K562 (cell line): ENCODE data around the gene TSPAN1. TPM values are rescaled to one million over a fixed set of nuclear protein-coding genes. Genes with fewer than 3 reads are reported as not detected.
A peak's percentile ranks its signal among the peaks of the same experiment; 100 is the strongest.

Source experiments
- EHMT2 ChIP-seq: fragments of 450-650 bp; IDR thresholded peaks from 2 replicates; pipeline ENCODE4 v1.6.1; 2018; ENCODE audit warnings: antibody characterized with exemption
- ELF4 ChIP-seq: fragments of 450-650 bp; formaldehyde crosslinking; IDR thresholded peaks from 2 replicates; pipeline ENCODE4 v1.4.0; 2022; ENCODE audit warnings: missing genetic modification characterization
- ERF ChIP-seq: fragments of 450-650 bp; formaldehyde crosslinking; IDR thresholded peaks from 2 replicates; pipeline ENCODE4 v1.4.0; 2020; ENCODE audit warnings: mild to moderate bottlenecking, mixed read lengths
- HDAC8 ChIP-seq: fragments of 450-650 bp; IDR thresholded peaks from 2 replicates; pipeline ENCODE4 v1.6.1; 2016; ENCODE audit warnings: mild to moderate bottlenecking, missing genetic modification characterization, moderate library complexity, missing compliant biosample characterization
- HIVEP1 ChIP-seq: fragments of 250-450 bp; sonication (Bioruptor Pico); IDR thresholded peaks from 2 replicates; pipeline ENCODE4 v1.4.0; 2020; ENCODE audit warnings: mild to moderate bottlenecking
- HMGN3 ChIP-seq: IDR thresholded peaks from 2 replicates; pipeline ENCODE4 v1.6.1; 2011; ENCODE audit warnings: borderline replicate concordance, low read depth, mild to moderate bottlenecking, mixed read lengths, low read length; ENCODE audit not compliant: insufficient read length; ENCODE audit errors: extremely low read depth
- KDM1A ChIP-seq, 2 experiments: fragments of 450-650 bp; IDR thresholded peaks; 2 replicates each; pipeline ENCODE4 v1.6.1; 2016; ENCODE audit warnings: mild to moderate bottlenecking in 2 of 2
- MCM5 ChIP-seq: fragments of 450-650 bp; IDR thresholded peaks from 2 replicates; pipeline ENCODE4 v1.6.1; 2016; ENCODE audit warnings: low read depth
- MEIS2 ChIP-seq: fragments of 450-650 bp; IDR thresholded peaks from 2 replicates; pipeline ENCODE4 v1.6.1; 2014; ENCODE audit warnings: mild to moderate bottlenecking; ENCODE audit not compliant: partially characterized antibody
- MLLT1 ChIP-seq, 2 experiments: fragments of 450-650 bp; IDR thresholded peaks; 2 replicates each; pipeline ENCODE4 v1.6.1; 2016
- MTA2 ChIP-seq: fragments of 450-650 bp; IDR thresholded peaks from 2 replicates; pipeline ENCODE4 v1.6.1; 2016; ENCODE audit warnings: low read depth
- NCOA2 ChIP-seq, 2 experiments: fragments of 450-650 bp; IDR thresholded peaks; 2 replicates each; pipeline ENCODE4 v1.6.1; 2018; ENCODE audit warnings: mild to moderate bottlenecking in 2 of 2, moderate library complexity in 1 of 2; ENCODE audit not compliant: partially characterized antibody in 2 of 2
- NCOR1 ChIP-seq: fragments of 450-650 bp; IDR thresholded peaks from 2 replicates; pipeline ENCODE4 v1.6.1; 2016; ENCODE audit warnings: mild to moderate bottlenecking, moderate library complexity
- PHF20 ChIP-seq: fragments of 450-650 bp; IDR thresholded peaks from 2 replicates; pipeline ENCODE4 v1.6.1; 2018; ENCODE audit not compliant: partially characterized antibody
- RFX7 ChIP-seq: fragments of 250-450 bp; sonication (Bioruptor Pico); IDR thresholded peaks from 2 replicates; pipeline ENCODE4 v1.5.1; 2021; ENCODE audit warnings: mild to moderate bottlenecking
- RUNX1 ChIP-seq: sonication (generic); IDR thresholded peaks from 2 replicates; pipeline ENCODE4 v1.6.1; 2016; ENCODE audit warnings: antibody characterized with exemption, low read depth
- SRSF1 ChIP-seq: fragments of 200-400 bp; formaldehyde crosslinking; IDR thresholded peaks from 2 replicates; pipeline ENCODE4 v1.6.1; 2017; ENCODE audit warnings: mild to moderate bottlenecking, low read depth, low read length, moderate library complexity
- ZBTB1 ChIP-seq: sonication (generic); formaldehyde crosslinking; IDR thresholded peaks from 2 replicates; pipeline ENCODE4 v1.8.1; 2023; ENCODE audit warnings: missing genetic modification reagents, low read depth, mild to moderate bottlenecking, borderline replicate concordance
- ZNF316 ChIP-seq: fragments of 450-650 bp; IDR thresholded peaks from 2 replicates; pipeline ENCODE4 v1.6.1; 2016
- ZNF780A ChIP-seq: fragments of 250-450 bp; sonication (Bioruptor Pico); IDR thresholded peaks from 2 replicates; pipeline ENCODE4 v1.5.0; 2021; ENCODE audit warnings: mild to moderate bottlenecking
- polyA plus RNA-seq, 8 experiments: library from polyadenylated mRNA; depleted of rRNA in 4 of 8; stranded (reverse) in 5 of 8; unstranded in 3 of 8; fragments of >200 nt; fragmentation: Nextera tagmentation in 2 of 8; fragmentation: Illumina TruSeq in 1 of 8; extraction: Ambion mirVana in 2 of 8; extraction: Trizol in 1 of 8; gene quantifications; 2 replicates each; pipeline versions ENCODE4 v1.2.1 to v1.2.3, GENCODE V29; 2011 to 2014; ENCODE audit warnings: inconsistent platforms in 1 of 8, missing spikeins in 1 of 8
- total RNA-seq, 7 experiments: library from RNA; depleted of rRNA in 6 of 7; stranded (reverse); fragments of >200 nt in 6 of 7; fragmentation: Illumina TruSeq in 2 of 7; extraction: Trizol in 2 of 7; gene quantifications; 2 replicates each; pipeline versions ENCODE4 v1.2.1 to v1.2.3, GENCODE V29; 2011 to 2021; ENCODE audit warnings: low replicate concordance in 1 of 7
- TF ChIP-seq, protein P1 (sequence below): fragments of 450-650 bp; conservative IDR thresholded peaks from 2 replicates; pipeline ENCODE4 v1.6.1; 2016; ENCODE audit warnings: missing genetic modification characterization, low read depth, mild to moderate bottlenecking, missing compliant biosample characterization, moderate library complexity
- TF ChIP-seq, protein P2 (sequence below): fragments of 450-650 bp; formaldehyde crosslinking; IDR thresholded peaks from 2 replicates; pipeline ENCODE4 v1.4.0; 2020; ENCODE audit warnings: mild to moderate bottlenecking
- TF ChIP-seq, protein P3 (sequence below): IDR thresholded peaks from 3 replicates; pipeline ENCODE4 v1.6.1; 2011; ENCODE audit warnings: borderline replicate concordance, mild to moderate bottlenecking, moderate library complexity; ENCODE audit not compliant: insufficient read length; ENCODE audit errors: extremely low read depth
- TF ChIP-seq, protein P4 (sequence below): sonication (generic); formaldehyde crosslinking; IDR thresholded peaks from 2 replicates; pipeline ENCODE4 v1.8.0; 2022; ENCODE audit warnings: mild to moderate bottlenecking, missing genetic modification reagents

TSPAN1 gene
- total and polyA plus RNA-seq, 9 of the 15 experiments (the other 6 are each of a cell fraction or from before 2014, with no cell fraction given) = 0.58 TPM; not detected in 8

- TF ChIP-seq RFX7 (CRISPR knock-in tag) (no peak), MLLT1 (IDR thresholded peaks at IDR 0.05) (peak in 1 of 2 experiments; percentile 69; a peak in 1 of 4 replicates), KDM1A (IDR thresholded peaks at IDR 0.05) (peak; percentile 57 to 65; a peak in 3 of 4 replicates), PHF20 (no peak), ZNF316 (0 out of 2 replicates have a peak, but pooled peaks have one; percentile 2), HIVEP1 (CRISPR knock-in tag) (no peak), EHMT2 (no peak), RUNX1 (no peak), HMGN3 (no peak), SRSF1 (no peak), HDAC8 (tag) (no peak), MEIS2 (peak; percentile 18), ZBTB1 (no peak), NCOR1 (peak; percentile 51; the same call in 1 of the 2 replicates), ELF4 (CRISPR knock-in tag) (peak; percentile 83; the same call in 1 of the 2 replicates), NCOA2 (IDR thresholded peaks at IDR 0.05; ENCODE audit: partially characterized antibody in 2 of 2) (no peak), ERF (no peak), ZNF780A (CRISPR knock-in tag) (no peak), MCM5 (no peak), MTA2 (peak; percentile 81)
- TF ChIP-seq, protein P1, sequence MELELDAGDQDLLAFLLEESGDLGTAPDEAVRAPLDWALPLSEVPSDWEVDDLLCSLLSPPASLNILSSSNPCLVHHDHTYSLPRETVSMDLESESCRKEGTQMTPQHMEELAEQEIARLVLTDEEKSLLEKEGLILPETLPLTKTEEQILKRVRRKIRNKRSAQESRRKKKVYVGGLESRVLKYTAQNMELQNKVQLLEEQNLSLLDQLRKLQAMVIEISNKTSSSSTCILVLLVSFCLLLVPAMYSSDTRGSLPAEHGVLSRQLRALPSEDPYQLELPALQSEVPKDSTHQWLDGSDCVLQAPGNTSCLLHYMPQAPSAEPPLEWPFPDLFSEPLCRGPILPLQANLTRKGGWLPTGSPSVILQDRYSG (tag) = no peak
- TF ChIP-seq, protein P2, sequence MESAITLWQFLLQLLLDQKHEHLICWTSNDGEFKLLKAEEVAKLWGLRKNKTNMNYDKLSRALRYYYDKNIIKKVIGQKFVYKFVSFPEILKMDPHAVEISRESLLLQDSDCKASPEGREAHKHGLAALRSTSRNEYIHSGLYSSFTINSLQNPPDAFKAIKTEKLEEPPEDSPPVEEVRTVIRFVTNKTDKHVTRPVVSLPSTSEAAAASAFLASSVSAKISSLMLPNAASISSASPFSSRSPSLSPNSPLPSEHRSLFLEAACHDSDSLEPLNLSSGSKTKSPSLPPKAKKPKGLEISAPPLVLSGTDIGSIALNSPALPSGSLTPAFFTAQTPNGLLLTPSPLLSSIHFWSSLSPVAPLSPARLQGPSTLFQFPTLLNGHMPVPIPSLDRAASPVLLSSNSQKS (CRISPR knock-in tag) = no peak
- TF ChIP-seq, protein P3, sequence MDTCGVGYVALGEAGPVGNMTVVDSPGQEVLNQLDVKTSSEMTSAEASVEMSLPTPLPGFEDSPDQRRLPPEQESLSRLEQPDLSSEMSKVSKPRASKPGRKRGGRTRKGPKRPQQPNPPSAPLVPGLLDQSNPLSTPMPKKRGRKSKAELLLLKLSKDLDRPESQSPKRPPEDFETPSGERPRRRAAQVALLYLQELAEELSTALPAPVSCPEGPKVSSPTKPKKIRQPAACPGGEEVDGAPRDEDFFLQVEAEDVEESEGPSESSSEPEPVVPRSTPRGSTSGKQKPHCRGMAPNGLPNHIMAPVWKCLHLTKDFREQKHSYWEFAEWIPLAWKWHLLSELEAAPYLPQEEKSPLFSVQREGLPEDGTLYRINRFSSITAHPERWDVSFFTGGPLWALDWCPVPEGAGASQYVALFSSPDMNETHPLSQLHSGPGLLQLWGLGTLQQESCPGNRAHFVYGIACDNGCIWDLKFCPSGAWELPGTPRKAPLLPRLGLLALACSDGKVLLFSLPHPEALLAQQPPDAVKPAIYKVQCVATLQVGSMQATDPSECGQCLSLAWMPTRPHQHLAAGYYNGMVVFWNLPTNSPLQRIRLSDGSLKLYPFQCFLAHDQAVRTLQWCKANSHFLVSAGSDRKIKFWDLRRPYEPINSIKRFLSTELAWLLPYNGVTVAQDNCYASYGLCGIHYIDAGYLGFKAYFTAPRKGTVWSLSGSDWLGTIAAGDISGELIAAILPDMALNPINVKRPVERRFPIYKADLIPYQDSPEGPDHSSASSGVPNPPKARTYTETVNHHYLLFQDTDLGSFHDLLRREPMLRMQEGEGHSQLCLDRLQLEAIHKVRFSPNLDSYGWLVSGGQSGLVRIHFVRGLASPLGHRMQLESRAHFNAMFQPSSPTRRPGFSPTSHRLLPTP = no peak
- TF ChIP-seq, protein P4, sequence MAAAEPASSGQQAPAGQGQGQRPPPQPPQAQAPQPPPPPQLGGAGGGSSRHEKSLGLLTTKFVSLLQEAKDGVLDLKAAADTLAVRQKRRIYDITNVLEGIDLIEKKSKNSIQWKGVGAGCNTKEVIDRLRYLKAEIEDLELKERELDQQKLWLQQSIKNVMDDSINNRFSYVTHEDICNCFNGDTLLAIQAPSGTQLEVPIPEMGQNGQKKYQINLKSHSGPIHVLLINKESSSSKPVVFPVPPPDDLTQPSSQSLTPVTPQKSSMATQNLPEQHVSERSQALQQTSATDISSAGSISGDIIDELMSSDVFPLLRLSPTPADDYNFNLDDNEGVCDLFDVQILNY (CRISPR knock-in tag) = no peak
Observed at GRCh38 chr1:46159516-46159915, 15.4 kb upstream of the TSPAN1 start (continued).
